Activated T-cell treated with anti-CD3 and anti-CD28 coated beads for 1 hour (primary cell): ENCODE data around the gene MRPL10.
"Not testable (repeated sequence)": the region's sequence is repeated elsewhere in the genome, so short reads cannot be mapped to it uniquely, and the experiment has no call there.

ENCODE experiments used
- DNase-seq: peaks from one replicate; pipeline ENCODE4 v3.0.0-alpha.2; 2020; ENCODE audit warnings: low read depth

MRPL10 gene

DNA sequence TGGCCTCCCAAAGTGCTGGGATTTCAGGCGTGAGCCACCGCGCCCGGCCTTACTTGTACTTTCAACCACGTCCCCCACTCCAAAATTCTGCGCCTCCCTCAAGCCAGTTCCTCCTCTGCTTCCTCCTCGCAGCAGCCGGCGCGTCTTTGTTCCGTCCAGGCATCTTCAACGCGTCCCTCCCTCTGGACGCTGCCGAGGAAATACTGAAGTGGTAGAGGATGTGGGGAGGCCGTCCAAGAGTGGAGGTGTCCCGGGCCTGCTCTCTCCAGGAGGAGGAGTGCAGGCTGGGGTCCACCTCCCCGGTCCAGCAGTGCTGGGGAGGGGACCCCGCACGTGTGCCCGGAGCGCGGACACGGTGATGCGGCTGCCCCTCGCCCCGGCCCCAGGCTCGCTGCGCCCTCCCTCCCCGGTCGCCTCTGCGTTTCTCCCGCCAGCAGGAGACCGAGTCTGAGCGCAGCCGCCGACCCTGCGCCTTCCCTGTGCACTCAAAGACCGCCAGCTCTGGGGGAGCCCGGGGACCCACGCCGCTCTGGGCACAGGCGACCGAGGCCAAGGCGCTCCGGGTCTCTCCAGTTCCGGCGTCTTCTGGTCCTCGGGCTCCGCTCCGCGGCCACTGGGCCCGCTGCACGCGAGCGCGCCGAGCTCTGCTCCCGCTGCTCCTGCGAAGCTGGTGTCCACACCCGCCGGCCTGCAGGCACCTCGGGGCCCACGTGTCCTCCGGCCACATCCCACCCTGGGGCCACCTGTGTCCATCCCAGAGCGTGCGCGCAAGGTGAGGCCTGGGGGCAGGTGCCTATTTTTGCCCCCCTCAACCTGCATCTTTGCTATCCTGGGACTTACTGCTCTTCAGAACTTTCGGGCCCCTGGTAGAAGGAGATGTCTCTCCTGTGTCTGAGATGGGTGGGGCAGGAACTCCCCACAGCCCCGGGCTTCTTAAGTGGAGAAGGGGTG lies 41.5 kb downstream of the MRPL10 start:
- peak; percentile 23 for DNase-seq

DNA sequence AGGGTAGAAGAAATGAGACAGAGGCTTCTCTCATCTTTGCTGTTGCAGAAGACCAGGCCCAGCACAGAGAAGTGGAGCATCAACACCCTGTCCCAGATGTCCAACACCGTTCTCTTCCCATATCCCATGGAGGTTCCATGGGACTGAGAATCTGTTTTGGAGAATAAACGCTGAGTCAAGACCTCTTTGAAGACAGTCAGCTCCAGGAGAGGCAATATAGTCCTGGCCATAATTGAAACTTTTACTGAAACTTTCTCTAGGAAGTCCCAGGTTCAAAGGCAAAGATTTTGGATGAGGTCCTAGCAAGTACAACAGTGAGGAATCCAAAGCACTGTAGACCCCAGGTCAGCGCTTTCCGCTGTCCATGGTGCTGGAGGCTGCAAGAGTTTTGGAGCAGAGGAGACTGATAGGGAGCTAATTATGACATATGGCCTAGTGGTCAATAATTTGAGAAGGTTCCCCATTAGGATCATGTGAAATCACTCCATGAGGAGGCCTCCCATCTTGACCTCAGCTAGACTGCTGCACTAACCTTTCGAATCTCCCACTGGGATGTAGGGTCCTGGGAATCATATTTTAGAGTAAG lies 45.7 kb downstream of the MRPL10 start:
- DNase-seq: no peak

DNA sequence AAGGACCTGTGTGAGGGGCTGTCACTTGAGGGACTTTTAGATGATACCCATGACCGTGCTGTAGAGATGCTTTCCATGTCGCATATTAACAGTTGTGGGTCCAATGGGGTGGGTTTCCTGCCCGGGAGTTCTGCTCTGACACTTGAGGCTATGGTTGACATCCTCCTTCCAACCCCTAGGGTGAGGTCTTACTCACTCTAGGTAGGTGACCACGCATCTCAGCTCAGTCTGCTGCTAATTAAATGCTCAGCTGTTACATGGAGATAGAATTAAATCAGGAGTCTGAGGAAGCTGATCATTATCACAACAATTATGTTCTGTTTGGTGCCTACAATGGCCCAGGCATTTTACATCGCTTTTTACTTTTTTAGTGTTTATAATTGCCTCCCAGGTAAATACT lies 49.9 kb downstream of the MRPL10 start:
- no peak for DNase-seq

DNA sequence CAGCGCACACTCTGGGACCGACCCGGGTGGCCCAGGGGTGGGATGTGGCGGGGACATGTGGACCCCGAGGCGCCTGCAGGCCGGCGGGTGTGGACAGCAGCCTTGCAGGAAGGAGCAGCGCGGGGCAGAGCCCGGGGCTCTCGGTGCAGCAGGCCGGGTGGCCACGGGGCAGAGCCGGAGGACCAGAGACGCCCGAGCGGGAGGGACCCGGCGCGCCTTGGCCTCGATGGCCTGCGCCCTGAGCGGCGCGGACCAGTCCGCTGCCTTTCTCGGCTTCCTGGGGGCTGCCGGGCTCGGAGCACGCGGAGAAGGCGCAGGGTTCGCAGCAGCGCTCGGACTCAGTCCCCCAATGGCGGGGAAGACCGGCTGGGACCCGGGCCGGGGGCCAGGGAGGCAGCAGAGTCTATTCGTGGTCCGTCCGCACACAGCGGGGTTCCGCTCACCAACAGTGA lies 53.1 kb downstream of the MRPL10 start:
- DNase-seq: no peak

DNA sequence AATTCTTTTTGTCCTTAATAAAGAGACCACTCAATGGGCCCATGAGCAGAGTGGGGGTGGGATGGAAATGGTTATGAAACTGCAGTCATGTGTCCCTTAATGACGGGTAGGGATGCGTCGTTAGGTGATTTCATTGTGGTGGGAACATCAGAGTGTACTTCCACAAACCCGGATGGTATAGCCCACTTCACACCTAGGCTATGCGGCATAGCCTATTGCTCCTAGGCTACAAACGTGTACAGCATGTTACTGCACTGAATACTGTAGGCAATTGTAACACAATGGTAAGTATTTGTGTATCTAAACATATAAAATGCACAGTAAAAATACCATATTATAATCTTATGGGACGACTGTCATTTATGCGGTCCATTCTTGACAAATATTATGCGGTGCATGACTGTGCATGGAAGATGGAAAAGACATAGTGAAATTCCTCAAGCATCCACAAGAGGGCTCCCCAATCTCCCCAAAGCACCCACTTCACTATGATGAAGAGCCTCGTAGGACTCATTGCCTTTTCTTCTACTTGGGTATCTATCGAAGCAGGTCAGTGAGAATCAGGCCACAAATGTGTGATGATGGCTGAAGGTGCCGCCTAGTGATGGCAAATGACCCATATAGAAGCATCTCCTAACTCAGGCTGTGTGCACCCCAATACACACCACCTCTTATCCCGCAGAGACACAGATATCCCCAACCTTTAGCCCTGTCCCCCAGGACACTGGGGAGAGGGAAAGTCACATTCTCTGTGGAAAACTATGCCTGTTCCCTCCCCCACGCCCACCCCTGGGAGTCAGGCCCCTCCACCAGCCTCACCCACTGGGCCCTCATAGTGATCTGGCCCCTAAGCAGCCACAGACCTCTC lies 54.8 kb downstream of the MRPL10 start:
- no peak for DNase-seq

DNA sequence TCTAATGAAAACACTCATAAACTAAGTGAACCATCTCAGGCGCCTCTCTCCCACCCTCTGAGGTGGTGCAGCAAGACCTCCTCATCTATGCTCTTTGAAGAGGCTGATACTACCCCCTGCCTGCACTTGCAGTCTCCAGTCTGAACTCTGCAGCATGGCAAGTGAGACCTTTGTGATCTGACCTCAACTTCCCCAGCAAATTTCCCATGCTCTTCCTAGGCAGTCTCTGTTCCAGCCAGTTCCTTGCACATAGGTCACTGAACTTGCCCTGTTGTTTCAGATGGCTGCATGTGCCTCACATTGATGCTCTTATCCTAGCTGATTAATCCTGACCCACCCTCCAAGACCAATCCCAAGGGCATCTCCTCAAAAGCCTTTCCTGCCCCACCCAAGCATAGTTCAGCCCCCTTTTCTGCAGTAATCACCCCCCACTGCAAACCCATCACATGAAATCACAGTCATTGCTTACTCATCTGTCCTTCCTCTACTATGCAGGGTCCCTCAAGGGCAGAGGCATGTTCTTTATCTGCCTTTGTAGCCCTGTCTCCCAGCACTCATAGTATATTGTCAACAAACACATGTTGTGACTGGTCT lies 56.3 kb downstream of the MRPL10 start:
- no peak for DNase-seq

- DNase-seq: no peak
Measured at GRCh38 chr17:47774331-47774730, 57.0 kb downstream of the MRPL10 start.

DNA sequence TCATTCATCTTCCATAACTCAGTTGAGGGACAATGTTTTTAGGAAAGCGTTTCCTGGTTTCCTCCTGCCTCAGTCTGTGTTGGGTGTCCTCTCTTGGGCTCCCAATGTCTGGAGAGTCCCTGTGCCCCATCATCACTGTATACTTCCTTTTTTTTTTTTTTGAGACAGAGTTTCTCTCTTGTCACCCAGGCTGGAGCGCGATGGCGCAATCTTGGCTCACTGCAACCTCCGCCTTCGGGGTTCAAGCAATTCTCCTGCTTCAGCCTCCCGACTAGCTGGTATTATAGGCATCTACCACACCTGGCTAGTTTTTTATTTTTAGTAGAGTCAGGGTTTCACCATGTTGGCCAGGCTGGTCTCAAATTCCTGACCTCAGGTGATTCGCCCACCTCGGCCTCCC lies 57.7 kb downstream of the MRPL10 start:
- DNase-seq: not testable (repeated sequence)
